H1 (cell line): ENCODE measurements around the gene FAN1. TPM values are rescaled to one million over a fixed set of nuclear protein-coding genes. Genes with fewer than 3 reads are reported as not detected.

Experiments
- ASH2L ChIP-seq: fragments of 200-600, 300-600 bp; sonication (generic); IDR thresholded peaks from one replicate; pipeline ENCODE4 v1.7.1; 2017; ENCODE audit warnings: low read length
- CHD1 ChIP-seq: IDR thresholded peaks from 2 replicates; pipeline ENCODE4 v1.6.1; 2012; ENCODE audit warnings: low read depth, low read length, improper control_type of control experiment
- CHD7 ChIP-seq: fragments of 300-600 bp; sonication (generic); IDR thresholded peaks from 2 replicates; pipeline ENCODE4 v1.7.1; 2012; ENCODE audit warnings: low read length, moderate library complexity, mild to moderate bottlenecking, inconsistent platforms; ENCODE audit not compliant: insufficient replicate concordance
- EGR1 ChIP-seq: IDR thresholded peaks from 2 replicates; pipeline ENCODE4 v1.6.1; 2011; ENCODE audit warnings: low read depth, low read length, borderline replicate concordance
- EP300 ChIP-seq, 2 experiments: IDR thresholded peaks; 1 replicate in 1 of 2; 2 replicates in 1 of 2; pipeline ENCODE4 v1.6.1; 2011 to 2012; ENCODE audit warnings: low read depth in 2 of 2, low read length in 2 of 2, mild to moderate bottlenecking in 2 of 2, borderline replicate concordance in 1 of 2, inconsistent platforms in 1 of 2, moderate library complexity in 1 of 2
- HDAC6 ChIP-seq: IDR thresholded peaks from one replicate; pipeline ENCODE4 v1.7.1; 2012; ENCODE audit warnings: low read depth, mild to moderate bottlenecking, inconsistent platforms, low read length, moderate library complexity
- JUN ChIP-seq: IDR thresholded peaks from 2 replicates; pipeline ENCODE4 v1.6.1; 2011; ENCODE audit warnings: low read depth, mild to moderate bottlenecking, improper control_type of control experiment, low read length
- KDM5A ChIP-seq: fragments of 200-600 bp; IDR thresholded peaks from 2 replicates; pipeline ENCODE4 v1.7.1; 2012; ENCODE audit warnings: mild to moderate bottlenecking, low read length, inconsistent platforms, mixed read lengths
- SIX5 ChIP-seq: IDR thresholded peaks from 2 replicates; pipeline ENCODE4 v1.6.1; 2011; ENCODE audit warnings: mild to moderate bottlenecking, low read depth, low read length
- SRF ChIP-seq: IDR thresholded peaks from 2 replicates; pipeline ENCODE4 v1.6.1; 2011; ENCODE audit warnings: mild to moderate bottlenecking, low read depth, low read length, moderate library complexity
- TCF12 ChIP-seq: IDR thresholded peaks from 2 replicates; pipeline ENCODE4 v1.6.1; 2011; ENCODE audit warnings: low read depth, mild to moderate bottlenecking, low read length
- ZNF274 ChIP-seq: IDR thresholded peaks from 2 replicates; pipeline ENCODE4 v1.7.0; 2012; ENCODE audit warnings: low read length, borderline replicate concordance; ENCODE audit errors: extremely low read depth
- polyA plus RNA-seq, 7 experiments: library from polyadenylated mRNA; depleted of rRNA in 3 of 7; stranded (reverse) in 5 of 7; unstranded in 2 of 7; fragments of >200 nt in 5 of 7; fragments of 200-250 nt in 2 of 7; gene quantifications; 1 replicate in 5 of 7; 2 replicates in 1 of 7; 4 replicates in 1 of 7; pipeline versions ENCODE4 v1.2.1 to v1.2.3, GENCODE V29; 2011 to 2013; ENCODE audit warnings: missing spikeins in 2 of 7, mixed read lengths in 2 of 7
- total RNA-seq: library from RNA; stranded (reverse); fragmentation: NEBNext Ultra II Directional; extraction: Animal tissue kit (Norgen Biotek cat#: 25700); gene quantifications from 2 replicates; pipeline ENCODE4 v1.2.1, GENCODE V29; 2021

The FAN1 gene
- total and polyA plus RNA-seq, 2 of the 8 experiments (the other 6 are each of a cell fraction or from before 2014, with no cell fraction given), result 8.6 to 24.9 TPM

GRCh38 chr15:30953731-30954378, 50.1 kb downstream of the FAN1 start (continued):
- no peak for TF ChIP-seq CHD7
- no peak for TF ChIP-seq TCF12
- TF ChIP-seq ASH2L, result no peak
- TF ChIP-seq EGR1, result no peak
- no peak for TF ChIP-seq EP300 (IDR thresholded peaks at IDR 0.05; ENCODE audit: borderline replicate concordance in 1 of 2, low read depth in 2 of 2, low read length in 2 of 2)
- TF ChIP-seq ZNF274, result no peak
- TF ChIP-seq CHD1, result no peak
- TF ChIP-seq KDM5A, result no peak
- no peak for TF ChIP-seq SIX5
- TF ChIP-seq JUN, result no peak
- no peak for TF ChIP-seq HDAC6
- no peak for TF ChIP-seq SRF
